Left lung (tissue), 10 donors: ENCODE data around the gene TGM3. TPM values are rescaled to one million over a fixed set of nuclear protein-coding genes. Genes with fewer than 3 reads are reported as not detected.

Source experiments
- ATAC-seq: fragments of 200-7000 bp; cut with Tn5 transposase; one replicate; pipeline ENCODE4 v1.9.1; 2020; ENCODE audit warnings: moderate library complexity
- DNase-seq, 4 donors: peaks; one replicate each; pipeline ENCODE4 v3.0.0-alpha.2; 2013 to 2020
- H3K27ac ChIP-seq, 2 donors: fragments of 200-600 bp; sonication (generic) in 1 of 2; one replicate each; pipeline versions ENCODE4 v1.5.0 to v1.8.0; 2020 to 2021
- H3K27me3 ChIP-seq, 2 donors: fragments of 200-600 bp; sonication (generic) in 1 of 2; one replicate each; pipeline versions ENCODE4 v1.5.0 to v1.8.0; 2020 to 2021
- H3K36me3 ChIP-seq, 2 donors: fragments of 200-600 bp; sonication (generic) in 1 of 2; one replicate each; pipeline versions ENCODE4 v1.5.0 to v1.8.0; 2020 to 2021
- H3K4me1 ChIP-seq, 2 donors: fragments of 200-600 bp; one replicate each; pipeline ENCODE4 v1.8.0; 2021
- H3K4me3 ChIP-seq, 2 donors: fragments of 200-600 bp; sonication (generic) in 1 of 2; one replicate each; pipeline versions ENCODE4 v1.5.0 to v1.8.0; 2020 to 2021; ENCODE audit warnings: mild to moderate bottlenecking in 1 of 2
- H3K9me3 ChIP-seq, 2 donors: fragments of 200-600 bp; sonication (generic) in 1 of 2; one replicate each; pipeline versions ENCODE4 v1.5.0 to v1.8.0; 2020 to 2021
- intact Hi-C, 2 donors: fragments of 100-400 bp; cut with DNase I; formaldehyde crosslinking; loops; one replicate each; pipeline versions ENCODE4 v1.11.2 to v1.14.2; 2022
- polyA plus RNA-seq, 6 donors: library from polyadenylated mRNA; unstranded; fragments of 120-200 nt; gene quantifications; one replicate each; pipeline ENCODE4 v1.2.1, GENCODE V29; 2013; ENCODE audit not compliant: insufficient read length in 6 of 6
- total RNA-seq, 2 donors: library from RNA; stranded (reverse); fragmentation: NEBNext Ultra II Directional; extraction: Animal tissue kit (Norgen Biotek cat#: 25700); gene quantifications; one replicate each; pipeline ENCODE4 v1.2.1, GENCODE V29; 2021
- TF ChIP-seq, protein P1 (sequence below), 2 donors: fragments of 200-600 bp; sonication (generic) in 1 of 2; IDR thresholded peaks; one replicate each; pipeline versions ENCODE4 v1.5.0 to v1.8.0; 2021; ENCODE audit warnings: antibody characterized with exemption in 2 of 2
- donor health status: DM: no; HTN: yes; CAD: no.
- donor health status: DM: no; HTN: no; CAD: no.

TGM3 gene
- total and polyA plus RNA-seq, 8 donors: 0.20 to 0.37 (median 0.27) TPM; not detected in 3

DNA sequence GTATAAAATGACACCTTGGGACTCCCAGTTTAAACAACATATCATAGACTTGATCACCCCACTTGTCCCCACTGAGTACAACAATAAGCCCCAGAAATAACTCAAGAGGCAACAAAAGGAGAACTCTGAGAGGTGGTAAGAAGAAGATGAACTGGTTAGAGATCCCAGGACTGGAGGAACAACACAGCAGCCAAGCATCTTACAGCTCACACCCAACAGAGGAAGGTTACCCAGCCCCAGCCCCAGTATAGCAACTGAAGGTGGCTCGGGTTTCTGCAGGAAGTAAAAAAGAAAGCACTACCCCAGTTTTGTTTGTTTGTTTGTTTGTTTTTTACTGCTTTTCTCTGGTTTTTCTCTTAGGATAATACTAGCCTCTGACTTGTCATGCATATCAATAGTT is 67.8 kb downstream of the TGM3 start:
- Histone ChIP-seq H3K36me3 (no peaks in the 10 kb centered on the region), H3K4me1 (no peaks in the 10 kb centered on the region), H3K27ac (no peak overlapping the region), H3K27me3 (peaks cover 0 to 18% of the 10 kb centered on the region in 2 donors), H3K4me3 (no peak overlapping the region), H3K9me3 (peaks cover 0 to 15% of the 10 kb centered on the region in 2 donors)
- TF ChIP-seq, protein P1, sequence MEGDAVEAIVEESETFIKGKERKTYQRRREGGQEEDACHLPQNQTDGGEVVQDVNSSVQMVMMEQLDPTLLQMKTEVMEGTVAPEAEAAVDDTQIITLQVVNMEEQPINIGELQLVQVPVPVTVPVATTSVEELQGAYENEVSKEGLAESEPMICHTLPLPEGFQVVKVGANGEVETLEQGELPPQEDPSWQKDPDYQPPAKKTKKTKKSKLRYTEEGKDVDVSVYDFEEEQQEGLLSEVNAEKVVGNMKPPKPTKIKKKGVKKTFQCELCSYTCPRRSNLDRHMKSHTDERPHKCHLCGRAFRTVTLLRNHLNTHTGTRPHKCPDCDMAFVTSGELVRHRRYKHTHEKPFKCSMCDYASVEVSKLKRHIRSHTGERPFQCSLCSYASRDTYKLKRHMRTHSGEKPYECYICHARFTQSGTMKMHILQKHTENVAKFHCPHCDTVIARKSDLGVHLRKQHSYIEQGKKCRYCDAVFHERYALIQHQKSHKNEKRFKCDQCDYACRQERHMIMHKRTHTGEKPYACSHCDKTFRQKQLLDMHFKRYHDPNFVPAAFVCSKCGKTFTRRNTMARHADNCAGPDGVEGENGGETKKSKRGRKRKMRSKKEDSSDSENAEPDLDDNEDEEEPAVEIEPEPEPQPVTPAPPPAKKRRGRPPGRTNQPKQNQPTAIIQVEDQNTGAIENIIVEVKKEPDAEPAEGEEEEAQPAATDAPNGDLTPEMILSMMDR (IDR thresholded peaks at IDR 0.05): no peak
- DNase-seq (no peak), ATAC-seq (no peak)
- intact Hi-C loops: no loop called here

GRCh38 chr20:2364044-2364443 is 68.2 kb downstream of the TGM3 start:
- H3K27me3 ChIP-seq: peaks cover 0 to 22% of the 10 kb centered on the region in 2 donors
- TF ChIP-seq, protein P1 (IDR thresholded peaks at IDR 0.05): no peak
- no peaks in the 10 kb centered on the region for H3K4me1 ChIP-seq
- ATAC-seq (no peak), DNase-seq (no peak)
- no peaks in the 10 kb centered on the region for H3K36me3 ChIP-seq
- intact Hi-C loops: no loop called here
- H3K4me3 ChIP-seq: no peak overlapping the region
- no peak overlapping the region for H3K27ac ChIP-seq
- H3K9me3 ChIP-seq: peaks cover 0 to 15% of the 10 kb centered on the region in 2 donors

GRCh38 chr20:2365091-2365490 is 69.3 kb downstream of the TGM3 start:
- intact Hi-C loops: no loop called here
- peaks cover 0 to 15% of the 10 kb centered on the region in 2 donors for H3K9me3 ChIP-seq

DNA sequence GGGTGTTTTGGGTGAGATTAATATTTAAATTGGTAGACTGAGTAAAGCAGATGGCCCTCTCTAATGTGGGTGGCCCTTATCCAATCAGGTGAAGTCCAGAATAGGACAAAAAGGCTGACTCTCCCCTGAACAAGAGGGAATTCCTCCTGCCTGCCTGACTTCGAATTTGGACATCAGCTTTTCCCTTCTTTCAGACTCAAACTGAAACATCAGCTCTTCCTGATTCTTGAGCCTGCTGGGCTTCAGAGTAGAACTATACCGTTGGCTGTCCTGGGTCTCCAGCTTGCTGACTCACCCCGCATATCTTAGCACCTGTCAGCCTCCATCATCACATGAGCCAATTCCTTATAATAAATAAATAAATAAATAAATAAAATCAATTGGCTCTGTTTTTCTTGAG is 69.9 kb downstream of the TGM3 start:
- intact Hi-C loops: no loop called here
- TF ChIP-seq, protein P1 (IDR thresholded peaks at IDR 0.05): no peak
- H3K4me1 ChIP-seq: no peaks in the 10 kb centered on the region
- no peak for DNase-seq
- H3K9me3 ChIP-seq: peaks cover 0 to 12% of the 10 kb centered on the region in 2 donors
- H3K36me3 ChIP-seq: no peaks in the 10 kb centered on the region
- ATAC-seq: no peak
- H3K27ac ChIP-seq: no peak overlapping the region
- H3K4me3 ChIP-seq: no peak overlapping the region
- peaks cover 0 to 30% of the 10 kb centered on the region in 2 donors for H3K27me3 ChIP-seq

More at GRCh38 chr20:2365091-2365490, 69.3 kb downstream of the TGM3 start:
- no peaks in the 10 kb centered on the region for H3K4me1 ChIP-seq
- TF ChIP-seq, protein P1 (IDR thresholded peaks at IDR 0.05): no peak
- H3K36me3 ChIP-seq: no peaks in the 10 kb centered on the region
- peaks cover 0 to 28% of the 10 kb centered on the region in 2 donors for H3K27me3 ChIP-seq
- H3K4me3 ChIP-seq: no peak overlapping the region
- H3K27ac ChIP-seq: no peak overlapping the region
- ATAC-seq (no peak), DNase-seq (no peak)

DNA sequence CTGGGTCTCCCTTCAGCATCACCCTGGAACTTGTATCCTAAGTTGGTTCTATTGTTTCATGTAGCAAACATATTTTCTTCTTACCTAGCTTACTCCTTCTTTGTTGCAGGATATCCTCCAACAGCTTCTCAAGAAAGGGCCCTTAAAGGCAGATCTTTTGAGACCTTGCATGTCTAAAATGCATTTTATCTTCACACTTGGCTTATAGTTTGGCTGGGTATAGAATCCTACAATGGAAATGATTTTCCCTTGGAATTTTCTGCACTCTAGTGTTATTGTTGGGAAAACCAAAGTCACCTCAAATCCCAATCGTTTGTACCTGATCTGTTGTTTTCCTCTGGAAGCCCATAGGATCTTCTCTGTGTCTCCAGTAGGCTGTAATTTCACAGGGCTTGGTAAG is 72.8 kb downstream of the TGM3 start:
- no peak for ATAC-seq
- Histone ChIP-seq H3K36me3 (no peaks in the 10 kb centered on the region), H3K4me1 (no peaks in the 10 kb centered on the region), H3K27me3 (peaks cover 0 to 58% of the 10 kb centered on the region in 2 donors), H3K9me3 (no peaks in the 10 kb centered on the region), H3K4me3 (no peak overlapping the region), H3K27ac (no peak overlapping the region)
- intact Hi-C loops: no loop called here
- DNase-seq: no peak
- TF ChIP-seq, protein P1 (IDR thresholded peaks at IDR 0.05): no peak
